T-cell (primary cell): ENCODE measurements around the gene CYSRT1. TPM values are rescaled to one million over a fixed set of nuclear protein-coding genes. Genes with fewer than 3 reads are reported as not detected.

ENCODE experiments used
- ATAC-seq, 4 experiments: fragments of 200-7000 bp in 3 of 4; fragments of 150-1000 bp in 1 of 4; cut with Tn5 transposase; replicated peaks in 1 of 4; 1 replicate in 3 of 4; 2 replicates in 1 of 4; pipeline ENCODE4 v1.10.0; 2021; ENCODE audit warnings: moderate library complexity in 3 of 4, mild to moderate bottlenecking in 2 of 4, moderate number of reproducible peaks in 1 of 4
- CTCF ChIA-PET, 2 donors: fragments of 300-600 bp; sonication (Branson Sonifier 250); formaldehyde crosslinking; loops; one replicate each; lab custom pipeline; 2022; ENCODE audit warnings: antibody characterized with exemption in 2 of 2; lab: Charles Lee
- POLR2A ChIA-PET, 2 donors: fragments of 300-600 bp; sonication (Branson Sonifier 250); formaldehyde crosslinking; loops; one replicate each; lab custom pipeline; 2022; ENCODE audit warnings: antibody characterized with exemption in 2 of 2; lab: Charles Lee
- DNase-seq, 35 experiments: peaks; one replicate each; pipeline versions ENCODE4 v3.0.0 to v3.0.0-alpha.2; 2013 to 2023
- H3K27ac ChIP-seq: one replicate; pipeline ENCODE4 v1.5.1; 2013; ENCODE audit warnings: low read length
- H3K27me3 ChIP-seq, 2 experiments: replicated peaks in 1 of 2; 1 replicate in 1 of 2; 2 replicates in 1 of 2; pipeline versions ENCODE4 v1.6.1 to v1.7.0; 2013; ENCODE audit warnings: low read length in 1 of 2, mixed read lengths in 1 of 2; ENCODE audit not compliant: control insufficient read depth in 2 of 2, insufficient read depth in 2 of 2; ENCODE audit errors: extremely low read depth in 1 of 2
- H3K36me3 ChIP-seq, 2 donors: 1 replicate in 1 of 2; 2 replicates in 1 of 2; pipeline versions ENCODE4 v1.6.1 to v1.7.0; 2013; ENCODE audit warnings: low read length in 1 of 2; ENCODE audit not compliant: control insufficient read depth in 2 of 2, insufficient read depth in 1 of 2; ENCODE audit errors: extremely low read depth in 1 of 2
- H3K4me1 ChIP-seq, 2 experiments: 1 replicate in 1 of 2; 2 replicates in 1 of 2; pipeline versions ENCODE4 v1.6.1 to v1.7.0; 2013; ENCODE audit warnings: low read length in 2 of 2, mixed read lengths in 1 of 2; ENCODE audit not compliant: insufficient read depth in 2 of 2, control insufficient read depth in 1 of 2; ENCODE audit errors: extremely low read depth in 1 of 2
- H3K4me3 ChIP-seq, 2 donors: 1 replicate in 1 of 2; 2 replicates in 1 of 2; pipeline versions ENCODE4 v1.5.1 to v1.7.0; 2013; ENCODE audit warnings: mild to moderate bottlenecking in 2 of 2, low read length in 1 of 2, moderate library complexity in 1 of 2; ENCODE audit not compliant: control insufficient read depth in 1 of 2; ENCODE audit errors: extremely low read depth in 1 of 2
- H3K9me3 ChIP-seq: 2 replicates; pipeline ENCODE4 v1.7.0; 2013
- H3K27ac Mint-ChIP-seq, 2 donors: one replicate each; pipeline ENCODE4 v1.8.0; 2020 to 2021; ENCODE audit warnings: mild to moderate bottlenecking in 2 of 2, mixed read lengths in 2 of 2
- H3K27me3 Mint-ChIP-seq, 2 donors: one replicate each; pipeline ENCODE4 v1.8.0; 2021 to 2022; ENCODE audit warnings: mixed read lengths in 2 of 2
- H3K36me3 Mint-ChIP-seq: one replicate; pipeline ENCODE4 v1.8.0; 2021; ENCODE audit warnings: mixed read lengths
- H3K4me1 Mint-ChIP-seq, 3 donors: one replicate each; pipeline ENCODE4 v1.8.0; 2020 to 2022; ENCODE audit warnings: mixed read lengths in 3 of 3, mild to moderate bottlenecking in 1 of 3
- H3K4me3 Mint-ChIP-seq, 3 donors: one replicate each; pipeline ENCODE4 v1.8.0; 2020 to 2022; ENCODE audit warnings: mild to moderate bottlenecking in 3 of 3, mixed read lengths in 3 of 3, moderate library complexity in 3 of 3
- H3K9me3 Mint-ChIP-seq, 3 donors: one replicate each; pipeline ENCODE4 v1.8.0; 2020 to 2022; ENCODE audit warnings: mixed read lengths in 3 of 3
- WGBS: methylation state at CpG from one replicate; pipeline ENCODE4 v1.1.5; 2013; ENCODE audit warnings: missing lambda C conversion rate; ENCODE audit not compliant: insufficient coverage; 5-methylcytosine and 5-hydroxymethylcytosine counted together
- total RNA-seq, 35 experiments: library from RNA in 6 of 35; stranded (reverse) in 6 of 35; fragments of 120-200 nt in 1 of 35; gene quantifications; one replicate each; pipeline versions ENCODE4 v1.2.1 to v1.2.4 and lab custom pipeline; 2013 to 2026

Gene CYSRT1
- total RNA-seq, 5 donors from 2014 or later (not counting 1 experiment from before 2014, with no cell fraction given): 0.32 to 0.58 (median 0.45) TPM; not detected in 1

GRCh38 chr9:137189297-137190295 is 35.4 kb upstream of the CYSRT1 start:
- ChIA-PET CTCF (interaction anchor here in 1 of 2 donors (0.6 to 1.4 kb wide), 5 partner anchors 11 to 399 kb away, joined by 3 to 5 read pairs (median 3); partner anchors contain the start of genes TMEM141 and TPRN), POLR2A (interaction anchor here in 1 of 2 donors (0.5 to 1.1 kb wide), 5 partner anchors 11 to 130 kb away, joined by 3 to 6 read pairs (median 4); partner anchors contain the start of genes TPRN and TUBB4B)
- Histone ChIP-seq H3K27me3 (no peaks in the 10 kb centered on the region), H3K4me1 (peaks cover 13 to 54% of the 10 kb centered on the region in 2 experiments), H3K4me3 (peak overlapping the region; percentile 91 to 99), H3K36me3 (peaks cover 5 to 33% of the 10 kb centered on the region in 2 donors), H3K27ac (peak overlapping the region; percentile 77), H3K9me3 (no peaks in the 10 kb centered on the region)
- WGBS: 47% methylated on average over 18 of the region's 23 CpGs
- H3K27me3 Mint-ChIP-seq: no peaks in the 10 kb centered on the region
- no peak for DNase-seq
- H3K4me1 Mint-ChIP-seq: peaks cover 17 to 41% (median 38%) of the 10 kb centered on the region in 3 donors
- peaks cover 5% of the 10 kb centered on the region for H3K36me3 Mint-ChIP-seq
- no peaks in the 10 kb centered on the region for H3K9me3 Mint-ChIP-seq
- peak overlapping the region; percentile 90 to 91 for H3K27ac Mint-ChIP-seq
- peak overlapping the region; percentile 86 to 90 (median 88) for H3K4me3 Mint-ChIP-seq
- no peak for ATAC-seq

GRCh38 chr9:137190315-137190856 is 34.6 kb upstream of the CYSRT1 start:
- ChIA-PET CTCF (no interaction called here), POLR2A (interaction anchor here in 1 of 2 donors (0.9 kb wide), 1 partner anchor 10 kb away, joined by 3 read pairs; the partner anchor contains the start of gene TPRN)
- H3K27ac ChIP-seq: peak overlapping the region; percentile 77
- no peaks in the 10 kb centered on the region for H3K27me3 Mint-ChIP-seq
- H3K36me3 Mint-ChIP-seq: peaks cover 5% of the 10 kb centered on the region
- peaks cover 5 to 26% of the 10 kb centered on the region in 2 donors for H3K36me3 ChIP-seq
- peak overlapping the region; percentile 59 to 88 (median 86) for H3K4me3 Mint-ChIP-seq
- H3K27me3 ChIP-seq: no peaks in the 10 kb centered on the region
- 98% methylated on average over 8 of the region's 9 CpGs for WGBS
- no peak overlapping the region for H3K4me3 ChIP-seq
- no peak for DNase-seq
- no peaks in the 10 kb centered on the region for H3K9me3 ChIP-seq
- peaks cover 17 to 38% (median 35%) of the 10 kb centered on the region in 3 donors for H3K4me1 Mint-ChIP-seq
- peak overlapping the region; percentile 52 to 58 for H3K27ac Mint-ChIP-seq
- no peaks in the 10 kb centered on the region for H3K9me3 Mint-ChIP-seq
- peaks cover 13 to 48% of the 10 kb centered on the region in 2 experiments for H3K4me1 ChIP-seq
- no peak for ATAC-seq

- H3K36me3 Mint-ChIP-seq: peaks cover 5% of the 10 kb centered on the region
- POLR2A ChIA-PET: interaction anchor here in 1 of 2 donors (0.7 kb wide), 1 partner anchor 553 kb away, joined by 6 read pairs; no protein-coding TSS in a partner anchor
- Histone ChIP-seq H3K27me3 (no peaks in the 10 kb centered on the region), H3K4me3 (no peak overlapping the region), H3K27ac (no peak overlapping the region), H3K4me1 (peaks cover 13 to 39% of the 10 kb centered on the region in 2 experiments), H3K9me3 (no peaks in the 10 kb centered on the region), H3K36me3 (peaks cover 5 to 18% of the 10 kb centered on the region in 2 donors)
- H3K9me3 Mint-ChIP-seq: no peaks in the 10 kb centered on the region
- no peaks in the 10 kb centered on the region for H3K27me3 Mint-ChIP-seq
- 80% methylated on average over 3 of the region's 3 CpGs for WGBS
- peaks cover 17 to 35% (median 30%) of the 10 kb centered on the region in 3 donors for H3K4me1 Mint-ChIP-seq
- DNase-seq (no peak), ATAC-seq (no peak)
- peak overlapping the region in 1 of 3 donors; percentile 59 for H3K4me3 Mint-ChIP-seq
- no peak overlapping the region for H3K27ac Mint-ChIP-seq
- CTCF ChIA-PET: interaction anchor here (0.6 kb wide), 2 partner anchors 41 to 45 kb away, joined by 3 to 6 read pairs; no protein-coding TSS in a partner anchor
Measured at GRCh38 chr9:137191245-137191644, 33.7 kb upstream of the CYSRT1 start.

GRCh38 chr9:137191691-137192447 is 33.1 kb upstream of the CYSRT1 start:
- H3K4me1 Mint-ChIP-seq: peaks cover 16 to 30% (median 23%) of the 10 kb centered on the region in 3 donors
- no peak overlapping the region for H3K27ac Mint-ChIP-seq
- no peaks in the 10 kb centered on the region for H3K27me3 Mint-ChIP-seq
- Histone ChIP-seq H3K36me3 (peaks cover 5 to 13% of the 10 kb centered on the region in 2 donors), H3K27ac (no peak overlapping the region), H3K4me1 (peaks cover 10 to 33% of the 10 kb centered on the region in 2 experiments), H3K27me3 (no peaks in the 10 kb centered on the region), H3K9me3 (no peaks in the 10 kb centered on the region), H3K4me3 (no peak overlapping the region)
- H3K9me3 Mint-ChIP-seq: no peaks in the 10 kb centered on the region
- ATAC-seq (no peak), DNase-seq (no peak)
- ChIA-PET CTCF (interaction anchor here (0.6 kb wide), 2 partner anchors 41 to 44 kb away, joined by 3 to 6 read pairs; no protein-coding TSS in a partner anchor), POLR2A (interaction anchor here in 1 of 2 donors (0.7 kb wide), 1 partner anchor 554 kb away, joined by 6 read pairs; no protein-coding TSS in a partner anchor)
- 93% methylated on average over 18 of the region's 22 CpGs for WGBS
- no peak overlapping the region for H3K4me3 Mint-ChIP-seq
- H3K36me3 Mint-ChIP-seq: peaks cover 5% of the 10 kb centered on the region

- H3K9me3 Mint-ChIP-seq: no peaks in the 10 kb centered on the region
Measured at GRCh38 chr9:137192448-137192780, 32.6 kb upstream of the CYSRT1 start.

More at GRCh38 chr9:137192448-137192780, 32.6 kb upstream of the CYSRT1 start:
- H3K4me1 ChIP-seq: peaks cover 4 to 27% of the 10 kb centered on the region in 2 experiments
- Mint-ChIP-seq H3K4me3 (no peak overlapping the region), H3K36me3 (peaks cover 5% of the 10 kb centered on the region), H3K27me3 (no peaks in the 10 kb centered on the region), H3K4me1 (peaks cover 10 to 26% (median 18%) of the 10 kb centered on the region in 3 donors), H3K27ac (no peak overlapping the region)
- CTCF ChIA-PET: no interaction called here
- H3K27me3 ChIP-seq: no peaks in the 10 kb centered on the region
- POLR2A ChIA-PET: no interaction called here
- WGBS: 90% methylated on average over 8 of the region's 10 CpGs
- H3K27ac ChIP-seq: no peak overlapping the region
- H3K36me3 ChIP-seq: peaks cover 5 to 13% of the 10 kb centered on the region in 2 donors
- H3K9me3 ChIP-seq: no peaks in the 10 kb centered on the region
- no peak for ATAC-seq
- no peak overlapping the region for H3K4me3 ChIP-seq
- no peak for DNase-seq
